ENCODE data around the gene SAMHD1. TPM values are rescaled to one million over a fixed set of nuclear protein-coding genes. Genes with fewer than 3 reads are reported as not detected.
"Not testable (repeated sequence)": the region's sequence is repeated elsewhere in the genome, so short reads cannot be mapped to it uniquely, and the experiment has no call there.

The SAMHD1 gene
- total RNA-seq, 1 experiment from 2014 or later: 24.4 TPM

DNA sequence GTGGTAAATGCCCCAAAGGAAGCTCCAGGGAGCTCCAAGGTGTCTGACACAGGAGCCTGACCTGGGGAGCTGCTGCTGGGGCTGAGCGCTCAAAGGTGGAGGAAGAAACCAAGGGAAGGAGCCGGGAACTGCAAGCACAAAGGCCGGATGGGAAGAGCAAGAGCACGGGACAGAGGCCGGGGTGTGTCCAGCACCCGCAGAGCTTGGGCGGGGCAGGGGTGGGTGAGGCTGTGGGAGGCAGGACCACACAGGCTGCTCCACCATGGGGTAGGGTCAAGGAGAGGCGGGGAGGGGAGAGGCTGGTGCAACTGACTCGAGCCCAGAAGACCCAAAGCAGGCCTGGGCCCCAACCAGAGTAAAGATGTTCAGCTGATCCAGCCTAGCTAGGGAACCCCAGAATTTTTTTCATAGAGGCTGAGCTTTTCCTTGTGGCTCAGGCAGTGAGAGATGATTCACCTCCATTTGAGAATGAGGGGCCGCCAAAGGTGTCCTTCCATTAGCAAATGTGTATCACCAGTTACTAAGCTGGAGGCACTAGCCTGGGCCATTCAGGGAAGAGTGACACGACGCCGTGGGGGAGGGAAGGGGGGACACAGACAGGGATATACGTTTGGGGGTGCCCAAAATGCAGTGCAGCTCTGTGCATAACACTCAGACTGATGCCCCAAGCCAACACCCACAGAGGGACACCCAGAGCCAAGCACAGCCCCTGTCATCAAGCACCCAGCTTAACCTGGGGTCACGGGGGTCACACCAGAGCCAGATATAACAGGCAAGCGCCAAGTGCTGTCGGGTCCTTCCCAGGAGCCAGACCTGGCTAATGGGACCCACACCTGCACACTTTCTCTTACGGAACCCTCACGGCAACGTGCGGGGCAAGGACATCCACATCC is 96.9 kb downstream of the SAMHD1 start:
- DNase-seq (ENCODE audit: low spot score): no peak

DNA sequence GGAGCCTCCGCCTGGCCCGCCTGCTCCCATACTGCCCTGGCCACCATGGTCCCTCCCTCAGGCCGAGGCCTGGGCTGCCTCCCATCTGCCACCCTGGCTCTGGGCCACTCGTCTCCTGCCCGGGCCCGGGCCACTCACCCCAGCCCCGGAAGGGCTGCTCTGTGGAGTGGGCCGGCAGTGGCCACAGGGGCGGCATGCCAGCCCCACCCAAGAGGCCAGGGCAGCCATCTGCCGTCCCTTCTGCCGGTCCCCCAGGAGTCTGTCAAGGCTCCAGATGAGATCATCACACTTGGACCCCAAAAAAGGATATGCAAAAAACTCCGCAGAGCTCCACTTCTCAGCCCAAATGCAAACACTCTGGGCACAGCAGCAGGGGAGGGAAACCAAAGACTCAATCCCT is 99.3 kb downstream of the SAMHD1 start:
- no peak for DNase-seq (ENCODE audit: low spot score)

DNA sequence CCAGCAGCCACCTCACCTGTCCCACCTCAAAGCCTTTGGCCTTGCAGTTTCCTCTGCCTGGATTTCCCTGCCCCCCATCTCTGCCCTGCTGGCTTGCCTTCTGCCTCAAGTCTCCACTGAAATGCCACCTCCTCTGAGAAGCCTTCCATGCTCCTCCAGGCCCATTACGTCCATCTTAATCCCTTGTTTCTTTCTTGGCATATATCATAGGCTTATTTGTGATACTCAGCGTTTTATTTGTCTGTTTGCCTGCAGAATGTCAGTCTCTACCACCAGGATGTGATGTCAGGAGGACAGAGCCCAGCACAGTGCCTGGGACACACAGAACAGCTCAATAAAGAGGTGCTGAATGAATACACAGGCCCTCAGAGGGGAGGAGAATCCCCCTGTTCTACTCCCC is 100.0 kb downstream of the SAMHD1 start:
- no peak for DNase-seq (ENCODE audit: low spot score)

DNA sequence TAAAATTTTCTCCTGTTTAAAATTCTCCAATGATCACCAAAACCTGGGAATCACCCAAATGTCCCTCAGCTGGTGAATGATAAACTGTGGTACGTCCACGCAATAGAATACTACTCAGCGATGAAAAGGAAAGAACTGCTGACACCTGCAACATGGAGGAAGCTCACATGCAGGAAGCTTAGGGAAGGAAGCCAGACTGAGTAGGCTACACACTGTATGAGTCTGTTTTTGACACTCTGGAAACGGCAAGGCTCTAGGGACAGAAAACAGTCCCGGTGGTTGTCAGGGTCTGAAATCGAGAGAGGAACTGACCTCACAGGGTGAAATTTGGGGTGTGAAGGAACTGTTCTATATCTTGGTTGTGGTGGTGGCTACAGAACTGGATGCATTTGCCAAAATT is 100.7 kb downstream of the SAMHD1 start:
- DNase-seq (ENCODE audit: low spot score): no peak

DNA sequence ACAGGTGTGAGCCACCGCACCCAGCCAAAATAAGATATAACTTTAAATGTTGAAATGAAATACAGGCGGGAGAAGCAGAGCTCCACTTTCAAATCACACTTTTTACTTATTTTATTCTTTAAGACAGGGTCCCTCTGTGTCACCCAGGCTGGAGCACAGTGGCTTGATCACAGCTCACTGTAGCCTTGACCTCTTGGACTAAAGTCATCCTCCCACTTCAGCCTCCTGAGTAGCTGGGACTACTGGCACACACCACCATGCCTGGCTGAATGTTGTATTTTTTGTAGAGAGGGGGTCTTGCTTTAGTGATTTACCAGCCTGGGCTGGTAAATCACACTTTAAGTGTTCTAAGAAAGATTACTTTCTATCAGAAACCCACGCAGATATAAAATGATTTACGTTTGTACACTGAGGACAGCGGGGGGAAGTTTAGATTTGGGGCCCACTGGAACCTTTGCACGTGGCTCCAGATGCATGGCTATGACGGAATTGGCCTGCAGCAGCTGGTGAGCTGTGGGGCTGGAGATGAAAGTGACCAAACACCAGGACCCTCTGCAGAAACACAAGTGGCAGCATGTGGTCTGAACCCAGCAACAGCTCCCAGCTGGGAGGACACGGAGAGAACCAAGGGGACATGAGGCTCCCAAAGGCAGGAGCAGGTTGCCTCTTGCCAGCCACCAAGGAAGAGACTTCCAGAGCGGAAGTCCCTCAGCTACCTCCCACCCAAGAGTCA is 102.0 kb downstream of the SAMHD1 start:
- no peak for DNase-seq (ENCODE audit: low spot score)

DNA sequence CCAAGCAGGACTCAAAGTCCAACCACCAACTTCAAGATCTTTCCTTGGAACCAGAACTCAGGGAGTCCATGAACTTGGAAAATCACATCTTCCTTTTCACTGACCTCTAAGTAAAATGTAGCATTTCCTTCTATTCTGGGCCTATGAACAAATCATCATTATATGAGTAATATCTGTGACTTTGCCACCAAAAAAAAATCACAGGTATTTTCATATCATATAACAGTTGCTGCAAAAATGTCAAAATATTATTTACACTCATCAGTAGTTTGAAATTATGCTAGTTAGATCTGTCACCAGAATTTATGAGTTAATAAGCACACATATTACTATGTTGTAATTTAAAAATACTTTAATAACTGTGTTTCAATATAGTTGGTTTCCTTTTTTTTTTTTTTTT is 102.8 kb downstream of the SAMHD1 start:
- DNase-seq (ENCODE audit: low spot score): no peak

DNA sequence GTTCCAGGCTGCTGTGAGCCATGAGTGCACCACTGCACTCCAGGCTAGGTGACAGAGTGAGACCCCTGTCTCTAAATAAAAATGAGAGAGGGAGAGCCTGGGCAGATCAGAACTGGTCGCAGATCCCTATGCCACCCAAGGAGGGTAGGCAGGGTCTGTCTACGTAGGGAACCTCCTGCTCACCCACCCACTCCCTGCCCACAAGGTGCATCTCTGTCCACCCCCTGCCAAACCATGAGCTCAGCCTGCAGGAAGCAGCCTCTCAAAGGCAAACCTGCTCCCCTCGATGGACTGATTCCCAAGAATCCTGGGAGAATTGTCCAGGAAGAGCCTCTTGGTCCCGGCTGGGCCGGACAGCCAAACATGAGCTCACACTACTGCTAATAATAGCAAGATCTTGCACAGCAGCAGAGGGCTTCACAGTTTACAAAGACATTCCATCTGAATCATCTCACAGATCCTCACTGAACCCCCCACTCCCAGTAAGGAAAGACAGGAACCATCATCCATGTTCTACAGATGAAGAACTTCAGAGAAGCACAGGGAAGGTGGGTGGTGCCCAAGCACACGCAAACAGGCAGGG is 103.3 kb downstream of the SAMHD1 start:
- no peak for DNase-seq (ENCODE audit: low spot score)

DNA sequence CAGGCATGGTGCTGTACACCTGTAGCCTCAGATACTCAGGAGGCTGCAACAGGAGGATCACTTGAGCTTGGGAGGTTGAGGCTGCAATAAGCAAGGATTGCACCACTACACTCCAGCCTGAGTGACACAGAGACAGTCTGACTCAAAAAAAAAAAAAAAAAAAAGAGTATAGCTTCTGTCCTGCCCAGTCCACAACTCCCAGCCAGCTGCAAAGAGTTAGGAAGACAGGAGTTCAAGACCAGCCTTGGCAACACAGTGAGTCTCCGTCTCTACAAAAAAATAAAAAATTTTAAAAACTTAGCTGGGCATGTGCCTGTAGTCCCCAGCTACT is 103.8 kb downstream of the SAMHD1 start:
- no peak for DNase-seq (ENCODE audit: low spot score)

DNA sequence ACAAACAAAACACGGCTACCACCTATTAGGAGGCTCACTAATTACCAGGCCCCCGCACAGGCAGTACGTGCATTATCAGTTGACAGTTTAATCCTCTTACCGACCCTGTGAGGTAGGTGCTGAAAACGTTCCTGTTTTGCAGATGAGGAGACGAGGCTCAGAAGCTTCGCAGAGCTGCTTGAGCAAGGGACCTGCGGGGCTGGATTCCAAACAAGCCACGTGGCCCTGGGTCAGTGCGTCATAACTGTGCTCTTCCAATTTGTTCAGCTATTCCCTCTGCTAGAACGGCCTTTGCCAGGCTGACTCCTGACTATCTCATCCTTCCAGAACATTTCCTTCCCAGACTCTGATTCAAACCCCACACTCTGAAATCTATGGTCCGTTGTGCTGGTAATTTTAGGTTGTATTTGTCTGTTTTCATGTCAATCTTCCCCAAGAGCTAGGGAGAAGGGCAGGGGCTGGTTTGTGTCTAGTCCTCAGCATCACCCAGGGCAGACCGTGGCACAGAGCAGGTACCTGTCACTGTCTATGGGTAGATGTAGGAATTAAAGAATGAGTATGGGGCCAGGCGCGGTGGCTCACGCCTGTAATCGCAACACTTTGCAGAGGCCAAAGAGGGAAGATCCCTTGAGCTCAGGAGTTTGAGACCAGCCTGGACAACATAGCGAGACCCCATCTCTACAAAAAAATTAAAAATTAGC is 104.3 kb downstream of the SAMHD1 start:
- no peak for DNase-seq (ENCODE audit: low spot score)

DNA sequence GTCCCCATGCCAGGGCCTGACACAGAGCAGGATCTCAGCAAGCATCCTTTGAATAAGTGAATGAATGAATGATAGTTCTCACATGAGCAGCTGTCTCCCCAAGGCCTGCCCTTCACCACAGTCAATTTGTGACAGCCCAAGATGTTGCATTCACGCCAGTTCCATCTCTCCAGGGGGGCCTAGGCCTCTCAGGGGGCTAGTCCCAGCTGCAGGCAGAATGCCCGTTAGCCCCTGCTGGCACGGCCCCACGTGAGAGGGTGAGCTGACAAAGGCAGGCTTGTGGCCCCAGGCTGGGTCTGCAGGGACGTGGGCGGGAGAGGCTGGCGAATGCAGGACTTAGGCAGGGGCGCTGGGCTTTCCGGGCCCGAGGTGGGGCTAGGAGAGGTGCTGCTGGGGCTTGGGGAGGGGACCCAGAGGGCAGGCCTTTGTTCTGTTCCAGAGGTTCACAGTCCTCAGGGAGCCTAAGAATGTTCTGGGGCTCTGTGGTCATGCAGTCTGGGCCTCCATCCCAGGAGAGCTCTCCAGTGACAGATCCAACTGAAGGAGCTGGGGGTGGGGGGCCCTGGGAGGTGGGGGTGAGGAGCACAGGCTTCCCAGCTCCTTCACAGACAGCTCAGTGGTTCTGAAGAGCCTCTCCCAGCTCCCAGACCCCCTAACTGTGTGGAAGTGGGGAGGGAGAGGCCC is 106.1 kb downstream of the SAMHD1 start:
- no peak for DNase-seq (ENCODE audit: low spot score)

DNA sequence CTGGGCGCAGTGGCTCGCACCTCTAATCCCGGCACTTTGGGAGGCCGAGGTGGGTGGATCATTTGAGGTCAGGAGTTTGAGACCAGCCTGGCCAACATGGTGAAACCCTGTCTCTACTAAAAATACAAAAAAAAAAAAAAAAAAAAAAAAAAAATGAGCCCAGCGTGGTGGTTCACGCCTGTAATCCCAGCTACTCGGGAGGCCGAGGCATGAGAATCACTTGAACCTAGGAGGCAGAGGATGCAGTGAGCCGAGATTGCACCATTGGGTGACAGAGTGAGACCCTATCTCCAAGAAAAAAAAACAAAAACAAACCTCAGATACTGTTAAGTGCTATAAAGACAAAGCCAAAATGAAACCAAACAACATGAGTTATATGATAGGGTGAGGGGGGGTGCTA is 110.5 kb downstream of the SAMHD1 start:
- DNase-seq (ENCODE audit: low spot score): not testable (repeated sequence)

Other genes with a start within 250 kb of the SAMHD1 start
- gene NDRG3, start 205.6 kb downstream of the SAMHD1 start, total RNA-seq (2014; rRNA removed; shearing (Covaris generic)): 23.6 and 24.1 TPM in 2 replicates
- gene DSN1, start 177.9 kb downstream of the SAMHD1 start, total RNA-seq (2014; rRNA removed; shearing (Covaris generic)): 44.3 and 47.9 TPM in 2 replicates
- gene TLDC2, start 75.6 kb downstream of the SAMHD1 start, total RNA-seq (2014; rRNA removed; shearing (Covaris generic)): not detected in 2 replicates
- gene RBL1, start 144.3 kb upstream of the SAMHD1 start, total RNA-seq (2014; rRNA removed; shearing (Covaris generic)): 6.8 and 7.6 TPM in 2 replicates
- gene RPN2, start 227.6 kb upstream of the SAMHD1 start, total RNA-seq (2014; rRNA removed; shearing (Covaris generic)): 380 and 405 TPM in 2 replicates
- gene MROH8, start 227.8 kb upstream of the SAMHD1 start, total RNA-seq (2014; rRNA removed; shearing (Covaris generic)): 0.72 and 1.2 TPM in 2 replicates

Data from H4 (cell line).